Large intestine (tissue), 3 donors: Measurements from ENCODE around the gene CC2D2B. TPM values are rescaled to one million over a fixed set of nuclear protein-coding genes. Genes with fewer than 3 reads are reported as not detected.
A peak's percentile ranks its signal among the peaks of the same experiment; 100 is the strongest.

Experiments
- DNase-seq, 2 donors: peaks; one replicate each; pipeline versions ENCODE4 v3.0.0 to v3.0.0-alpha.2; 2013
- H3K27ac ChIP-seq: one replicate; pipeline ENCODE4 v1.5.1; 2013; ENCODE audit warnings: low read length
- H3K27me3 ChIP-seq: 2 replicates; pipeline ENCODE4 v1.6.1; 2013; ENCODE audit warnings: low read length; ENCODE audit not compliant: control insufficient read depth, insufficient read depth
- H3K36me3 ChIP-seq: 2 replicates; pipeline ENCODE4 v1.6.1; 2013; ENCODE audit warnings: low read length; ENCODE audit not compliant: control insufficient read depth, insufficient read depth
- H3K4me1 ChIP-seq: one replicate; pipeline ENCODE4 v1.6.1; 2013; ENCODE audit warnings: low read length; ENCODE audit not compliant: control insufficient read depth, insufficient read depth
- H3K4me3 ChIP-seq: one replicate; pipeline ENCODE4 v1.5.1; 2013; ENCODE audit warnings: low read length
- H3K9me3 ChIP-seq: one replicate; pipeline ENCODE4 v1.6.1; 2013; ENCODE audit warnings: mild to moderate bottlenecking, low read depth, low read length, moderate library complexity; ENCODE audit not compliant: control insufficient read depth
- WGBS: methylation state at CpG from one replicate; pipeline ENCODE4 v1.1.5; 2013; ENCODE audit warnings: low lambda C conversion rate; ENCODE audit not compliant: insufficient coverage; 5-methylcytosine and 5-hydroxymethylcytosine counted together
- polyA plus RNA-seq: library from polyadenylated mRNA; unstranded; fragments of 120-200 nt; gene quantifications from one replicate; pipeline ENCODE4 v1.2.1, GENCODE V29; 2013

CC2D2B gene
- polyA plus RNA-seq, 1 donor, result 1.2 TPM

DNA sequence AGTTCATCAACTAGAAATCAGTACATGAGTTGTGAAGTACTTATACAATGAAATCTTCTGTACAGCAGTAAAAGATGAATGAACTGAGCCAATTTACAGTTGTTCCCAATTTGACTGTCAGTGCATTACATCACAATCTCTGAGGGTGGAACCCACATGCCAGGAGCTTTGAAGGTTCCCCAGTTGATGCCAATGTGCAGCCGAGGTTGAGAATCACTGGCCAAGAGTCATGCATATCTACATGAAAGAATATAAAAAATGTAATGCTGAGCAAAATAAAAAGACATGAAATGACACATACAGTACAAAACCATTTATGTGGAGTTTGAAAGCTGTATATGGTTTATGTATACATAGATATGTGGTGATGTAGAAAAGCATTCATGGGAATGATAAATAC is 113.6 kb downstream of the CC2D2B start:
- Histone ChIP-seq H3K36me3 (no peaks in the 10 kb centered on the region), H3K27ac (no peak overlapping the region), H3K4me1 (no peaks in the 10 kb centered on the region), H3K4me3 (no peak overlapping the region), H3K9me3 (no peaks in the 10 kb centered on the region), H3K27me3 (no peaks in the 10 kb centered on the region)
- WGBS, result no CpG with 5 or more reads among the region's 1 CpG
- DNase-seq, result no peak

DNA sequence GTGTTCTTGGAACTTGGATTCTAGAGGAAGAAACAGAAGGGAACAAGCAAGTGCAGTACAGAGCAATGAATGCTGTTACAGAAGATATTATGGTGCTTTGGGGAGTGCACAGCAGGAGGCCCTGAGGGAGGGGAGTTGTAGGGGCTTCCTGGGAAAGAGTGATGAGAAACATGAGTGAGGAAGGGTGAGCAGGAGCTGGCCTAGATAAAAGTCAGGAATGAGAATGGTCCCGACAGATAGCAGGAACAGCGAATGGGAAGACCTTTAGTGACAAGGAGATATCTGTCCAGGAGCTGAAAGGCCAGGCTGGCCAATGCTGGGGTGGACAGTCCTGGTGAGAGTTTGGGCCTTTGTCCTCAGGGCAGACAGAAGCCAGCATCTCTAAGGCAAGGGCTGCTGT is 115.0 kb downstream of the CC2D2B start:
- no peaks in the 10 kb centered on the region for H3K4me1 ChIP-seq

DNA sequence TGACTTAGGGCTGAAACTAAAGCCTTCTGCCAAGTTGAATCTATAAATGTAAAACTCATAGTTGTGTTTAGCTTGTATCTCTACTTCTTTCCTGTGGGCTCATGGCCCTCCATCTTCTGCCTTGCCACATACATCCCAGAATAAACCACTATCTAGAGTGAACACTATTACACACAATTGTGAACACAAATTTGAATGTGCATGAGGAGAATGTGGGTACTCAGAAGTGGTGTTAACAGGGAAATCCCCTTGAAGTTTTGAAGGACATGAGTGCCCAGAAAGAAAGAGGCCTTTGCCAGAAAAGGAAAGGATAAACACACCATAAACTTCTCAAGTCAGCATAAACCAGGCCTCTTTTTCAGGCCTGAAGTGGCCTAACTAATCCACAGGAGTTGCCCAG is 115.4 kb downstream of the CC2D2B start:
- Histone ChIP-seq H3K4me3 (no peak overlapping the region), H3K4me1 (no peaks in the 10 kb centered on the region), H3K9me3 (no peaks in the 10 kb centered on the region), H3K36me3 (no peaks in the 10 kb centered on the region), H3K27ac (no peak overlapping the region), H3K27me3 (no peaks in the 10 kb centered on the region)
- DNase-seq, result no peak

More for the DNA sequence above, 115.0 kb downstream of the CC2D2B start:
- no peaks in the 10 kb centered on the region for H3K27me3 ChIP-seq
- H3K36me3 ChIP-seq, result no peaks in the 10 kb centered on the region
- no CpG with 5 or more reads among the region's 2 CpGs for WGBS
- no peak for DNase-seq
- no peak overlapping the region for H3K27ac ChIP-seq
- H3K4me3 ChIP-seq, result no peak overlapping the region
- H3K9me3 ChIP-seq, result no peaks in the 10 kb centered on the region

DNA sequence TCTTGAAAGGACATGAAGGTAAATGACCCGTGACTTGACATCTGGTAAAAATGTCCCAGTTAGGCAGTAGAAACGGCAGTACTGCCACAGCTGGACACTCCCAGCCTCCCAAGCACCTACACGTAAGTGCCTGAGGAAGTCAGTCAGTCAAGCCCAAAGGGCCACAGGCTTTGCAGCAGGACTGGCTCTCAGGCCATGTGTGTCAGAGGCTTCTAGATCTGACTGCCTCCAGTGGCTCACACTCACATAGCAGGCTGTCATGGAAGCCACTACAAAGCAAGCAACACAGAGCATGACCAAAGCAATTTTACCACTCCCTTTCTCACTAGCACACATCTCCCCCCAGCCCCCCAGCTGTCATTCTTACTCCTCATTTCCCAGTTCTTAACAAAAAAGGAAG is 117.8 kb downstream of the CC2D2B start:
- no CpG with 5 or more reads among the region's 3 CpGs for WGBS
- DNase-seq, result peak in 1 of 2 donors; percentile 6

DNA sequence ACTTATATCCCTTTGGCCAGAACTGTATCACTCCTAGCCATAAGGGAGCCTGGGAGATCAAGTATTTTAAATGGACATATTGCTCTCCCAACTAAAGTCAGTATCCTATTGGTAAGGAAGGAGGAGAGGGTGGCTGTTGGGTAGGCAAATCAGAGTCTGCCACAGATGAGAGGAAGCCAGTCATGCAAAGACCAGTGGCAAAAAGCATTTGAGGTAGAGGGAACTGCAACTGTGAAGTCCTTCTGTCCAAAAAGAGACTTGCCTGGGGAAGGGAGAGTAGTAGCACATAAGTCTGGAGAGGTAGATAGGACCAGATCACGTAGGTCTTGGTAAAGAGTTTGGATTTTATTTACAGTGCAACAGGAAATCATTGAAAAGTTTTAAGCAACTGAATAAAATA is 126.8 kb downstream of the CC2D2B start:
- no peaks in the 10 kb centered on the region for H3K27me3 ChIP-seq
- WGBS, result 100% methylated on average over 1 of the region's 1 CpG
- H3K36me3 ChIP-seq, result no peaks in the 10 kb centered on the region

More for the DNA sequence above, 117.8 kb downstream of the CC2D2B start:
- Histone ChIP-seq H3K27me3 (no peaks in the 10 kb centered on the region), H3K4me3 (no peak overlapping the region), H3K27ac (no peak overlapping the region), H3K4me1 (no peaks in the 10 kb centered on the region), H3K36me3 (no peaks in the 10 kb centered on the region), H3K9me3 (no peaks in the 10 kb centered on the region)

DNA sequence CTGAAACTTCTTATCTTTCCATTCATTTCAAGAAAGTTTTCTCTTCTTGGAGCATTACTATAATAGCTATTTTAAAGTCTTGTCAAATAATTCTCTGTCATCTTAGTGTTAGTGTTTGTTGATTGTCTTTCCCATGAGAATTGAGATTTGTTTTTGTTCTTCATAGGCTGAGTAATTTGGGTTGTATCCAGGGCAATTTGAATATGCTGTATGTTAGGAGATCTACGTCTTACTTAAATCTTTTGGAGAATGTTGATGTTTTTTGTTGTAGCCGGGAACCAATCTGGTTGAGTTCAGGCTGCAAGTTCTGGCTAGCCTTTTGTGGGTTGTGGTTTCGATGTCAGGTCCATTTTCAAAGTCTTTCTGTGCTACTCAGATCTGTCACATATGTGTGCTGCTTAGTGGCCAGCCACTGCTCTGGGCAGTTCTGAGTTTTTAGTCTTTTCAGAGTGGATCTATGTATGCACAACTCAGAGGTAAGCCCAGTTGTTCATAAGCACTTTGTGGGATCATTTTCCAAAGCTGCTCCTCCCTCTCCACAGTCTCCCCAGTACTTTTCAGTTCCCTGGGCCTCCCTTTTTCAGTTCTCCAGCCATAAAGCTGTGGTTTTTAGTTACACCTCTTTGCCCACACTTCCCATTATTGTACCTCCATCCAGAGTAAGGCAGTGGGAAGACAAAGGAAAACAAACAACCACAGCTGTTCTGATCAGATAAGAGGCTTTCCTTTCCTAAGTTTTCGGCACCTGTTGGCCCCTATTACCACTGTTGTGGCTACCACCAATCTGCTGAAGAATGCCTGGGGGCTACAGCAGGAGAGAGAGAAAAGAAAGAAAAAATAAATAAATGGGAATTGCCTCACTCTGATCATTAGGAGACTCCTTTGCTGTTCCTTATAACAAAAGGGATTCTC is 131.0 kb downstream of the CC2D2B start:
- Histone ChIP-seq H3K36me3 (no peaks in the 10 kb centered on the region), H3K4me3 (no peak overlapping the region), H3K9me3 (no peaks in the 10 kb centered on the region), H3K4me1 (peaks cover 7% of the 10 kb centered on the region), H3K27ac (no peak overlapping the region), H3K27me3 (no peaks in the 10 kb centered on the region)
- no CpG with 5 or more reads among the region's 4 CpGs for WGBS
- DNase-seq, result no peak

More for the DNA sequence above, 126.8 kb downstream of the CC2D2B start:
- no peak for DNase-seq
- Histone ChIP-seq H3K4me1 (no peaks in the 10 kb centered on the region), H3K9me3 (no peaks in the 10 kb centered on the region), H3K27ac (no peak overlapping the region), H3K4me3 (no peak overlapping the region)

DNA sequence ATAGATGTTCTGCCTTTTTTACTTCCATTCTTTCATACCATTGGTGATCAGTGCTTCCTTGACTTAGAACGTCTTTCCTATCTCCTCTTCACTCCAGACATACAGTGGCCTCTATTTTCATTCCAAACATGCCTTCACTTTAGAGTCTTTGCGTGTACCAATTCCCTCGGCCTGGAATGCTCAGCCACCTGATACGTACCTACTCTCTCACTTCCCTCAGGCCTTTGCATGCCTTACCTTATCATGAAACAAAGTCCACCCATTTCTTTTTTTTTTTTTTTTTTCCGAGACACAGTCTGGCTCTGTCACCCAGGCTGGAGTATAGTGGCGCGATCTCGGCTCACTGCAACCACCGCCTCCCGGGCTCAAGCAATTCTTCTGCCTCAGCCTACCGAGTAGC is 133.4 kb downstream of the CC2D2B start:
- peak; percentile 75 to 88 for DNase-seq
- peak overlapping the region; percentile 52 for H3K27ac ChIP-seq

DNA sequence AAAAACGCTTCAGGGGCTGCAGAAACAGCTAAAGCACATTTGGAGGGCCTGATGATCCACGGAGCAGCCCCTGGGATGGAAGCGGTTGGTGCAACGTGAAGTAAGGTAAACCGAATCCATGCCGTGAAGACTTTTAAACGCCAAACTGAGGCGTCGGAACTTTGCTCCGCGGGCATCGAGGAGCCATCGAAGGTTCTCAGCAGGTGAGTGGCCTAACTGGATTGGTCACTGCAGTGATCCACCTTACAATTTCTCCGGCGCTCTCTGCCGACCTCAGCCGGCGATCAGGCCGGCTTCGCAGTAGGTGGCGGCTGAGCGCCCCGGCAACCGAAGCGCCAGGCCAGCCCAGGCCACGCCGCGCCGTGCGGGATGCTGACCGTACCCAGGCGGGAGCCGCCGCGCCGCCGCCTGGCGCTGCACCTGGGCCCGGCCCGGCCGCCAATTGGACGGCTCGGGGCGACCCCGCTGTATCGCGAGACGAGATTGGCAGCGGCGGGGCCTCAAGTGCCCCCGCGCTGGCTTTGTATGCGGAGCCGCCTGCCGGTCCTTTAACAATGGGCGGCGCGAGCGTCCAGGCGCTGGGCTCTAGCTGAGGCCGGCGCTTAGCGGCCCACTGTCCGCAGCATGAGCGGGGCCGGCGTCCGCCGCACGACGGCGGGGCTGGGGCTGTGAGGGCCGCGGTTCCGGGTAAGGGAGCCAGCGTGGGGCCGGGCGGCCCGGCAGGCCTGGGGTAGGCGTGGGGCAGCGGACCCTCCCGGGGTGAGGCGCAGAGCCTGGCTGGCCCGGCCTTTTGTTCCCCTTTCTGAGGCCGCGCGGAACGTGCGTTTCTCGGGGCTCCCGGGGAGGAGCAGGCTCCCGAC is 135.5 kb downstream of the CC2D2B start, which contains the start of gene CCNJ:
Gene CCNJ (plus strand): TSS at position 551 of the 860 bp plus-strand sequence. CDS start 811 bp downstream, outside the sequence.
- Histone ChIP-seq H3K27ac (peak within 1 kb of the TSS; percentile 88), H3K4me1 (peaks cover 7% of the 10 kb centered on the region), H3K36me3 (no peaks in the 10 kb centered on the region), H3K9me3 (no peaks in the 10 kb centered on the region), H3K27me3 (no peaks in the 10 kb centered on the region), H3K4me3 (peak within 1 kb of the TSS; percentile 86)
- DNase-seq, result peak; percentile 87 to 96
- no CpG with 5 or more reads among the region's 92 CpGs for WGBS

More for the DNA sequence above, 133.4 kb downstream of the CC2D2B start:
- Histone ChIP-seq H3K4me3 (no peak overlapping the region), H3K27me3 (no peaks in the 10 kb centered on the region), H3K9me3 (no peaks in the 10 kb centered on the region), H3K4me1 (peaks cover 7% of the 10 kb centered on the region), H3K36me3 (no peaks in the 10 kb centered on the region)
- 11% methylated on average over 4 of the region's 11 CpGs for WGBS

DNA sequence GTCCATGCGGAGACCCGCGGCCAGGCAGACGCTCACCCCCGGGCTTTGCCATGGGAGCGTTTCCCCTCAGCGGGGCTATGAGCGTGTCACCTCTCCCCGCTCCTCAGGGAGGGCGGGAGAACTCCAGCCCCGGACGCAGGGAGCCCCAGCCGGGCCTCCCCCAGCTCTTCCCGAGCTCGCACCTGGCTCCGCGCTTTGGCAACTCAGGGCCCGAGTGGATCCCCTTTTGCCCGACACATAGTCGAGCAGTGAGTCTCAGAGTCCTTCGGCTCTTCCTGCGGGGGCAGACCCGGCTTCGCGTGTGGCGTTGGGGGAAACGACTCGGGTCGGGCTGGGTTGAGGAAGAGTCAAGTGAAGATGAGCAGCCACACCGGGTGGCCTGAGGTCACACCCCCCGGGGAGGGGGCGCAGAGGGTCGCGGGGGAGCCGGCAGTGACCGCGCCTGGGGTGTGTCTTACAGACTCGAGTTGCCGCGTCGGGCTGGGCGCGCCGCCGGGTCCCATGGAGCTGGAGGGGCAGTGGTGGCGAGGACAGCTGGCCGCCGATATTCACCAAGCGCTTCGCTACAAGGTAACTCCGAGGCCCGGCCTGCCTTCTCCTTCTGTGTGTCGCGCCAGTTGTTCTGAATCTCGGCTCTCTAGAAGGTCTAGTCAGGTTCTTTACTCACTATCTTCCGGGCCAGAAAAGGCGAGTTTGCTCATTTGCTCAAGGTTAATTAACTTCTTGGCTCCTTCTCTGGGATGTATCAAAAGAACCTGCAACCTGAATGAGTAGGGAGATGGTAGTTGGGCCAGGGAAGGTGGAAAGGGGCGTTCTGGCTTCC is 136.3 kb downstream of the CC2D2B start:
- WGBS, result 0% methylated on average over 1 of the region's 58 CpGs
- Histone ChIP-seq H3K4me3 (peak overlapping the region; percentile 86), H3K27ac (peak overlapping the region; percentile 88), H3K9me3 (no peaks in the 10 kb centered on the region), H3K36me3 (no peaks in the 10 kb centered on the region), H3K27me3 (no peaks in the 10 kb centered on the region), H3K4me1 (peaks cover 7% of the 10 kb centered on the region)
- DNase-seq, result peak; percentile 33 to 72

DNA sequence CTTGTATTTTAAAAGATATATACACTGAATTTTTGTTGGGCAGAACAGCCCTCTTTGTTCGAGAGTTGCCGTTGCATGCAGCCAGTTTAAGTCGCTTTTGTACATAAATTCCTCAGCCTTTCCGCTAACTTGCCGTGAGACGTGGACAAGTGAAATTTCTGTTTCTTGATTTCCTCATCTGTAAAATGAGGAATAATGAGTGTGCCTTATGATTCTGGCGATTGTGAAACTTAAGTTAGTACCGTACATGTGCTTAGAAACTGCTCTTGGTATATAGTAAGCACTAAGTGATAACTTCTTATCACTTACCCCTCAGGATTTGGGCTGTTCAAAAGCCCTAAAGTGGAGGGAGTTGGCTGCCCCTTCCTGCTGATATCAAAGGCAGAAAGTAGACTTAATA is 137.0 kb downstream of the CC2D2B start:
- peak overlapping the region; percentile 86 for H3K4me3 ChIP-seq
- H3K36me3 ChIP-seq, result no peaks in the 10 kb centered on the region
- peak overlapping the region; percentile 88 for H3K27ac ChIP-seq
- H3K9me3 ChIP-seq, result no peaks in the 10 kb centered on the region
- peak; percentile 9 to 55 for DNase-seq
- WGBS, result no CpG with 5 or more reads among the region's 8 CpGs
- no peaks in the 10 kb centered on the region for H3K27me3 ChIP-seq
- H3K4me1 ChIP-seq, result peaks cover 7% of the 10 kb centered on the region
